ENCODE results near the gene UBL4A.
A peak's percentile ranks its signal among the peaks of the same experiment; 100 is the strongest.

DNA sequence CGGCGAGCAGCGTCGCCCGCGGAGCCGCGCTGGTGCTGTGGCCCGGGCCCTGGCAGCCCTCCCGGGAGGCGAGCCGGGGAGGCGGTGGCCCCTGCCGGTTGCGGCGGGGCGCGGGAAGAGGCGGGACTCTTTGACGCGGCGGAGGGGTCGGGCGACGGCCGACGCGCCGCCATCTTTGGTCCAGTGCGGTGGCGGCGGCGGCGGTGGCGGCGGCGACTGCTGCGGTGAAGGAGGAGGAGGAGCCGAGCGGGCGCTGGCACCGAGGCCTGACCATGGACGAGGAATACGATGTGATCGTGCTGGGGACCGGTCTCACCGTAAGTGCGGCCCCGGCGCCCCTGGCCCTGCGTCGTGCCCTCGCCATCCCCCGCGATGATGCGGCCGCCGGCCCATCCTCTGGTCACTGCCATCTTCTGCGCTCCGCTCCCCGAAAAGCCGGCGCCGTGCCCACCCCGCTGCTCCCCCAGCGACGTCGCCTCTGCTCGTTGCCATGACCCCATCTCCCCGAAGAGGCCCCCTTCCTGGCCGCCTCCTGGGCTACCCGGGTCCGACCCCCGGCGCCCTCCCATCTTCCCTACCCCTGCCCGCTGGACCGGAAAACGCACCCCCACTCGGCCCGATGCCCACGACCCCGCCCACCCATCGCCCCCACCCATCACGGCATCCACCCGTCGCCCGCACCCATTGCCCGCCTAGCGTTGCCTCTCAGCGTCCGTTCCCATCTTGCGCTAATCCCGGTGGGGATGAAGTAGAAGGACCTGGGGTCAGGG, 49.2 kb downstream of the UBL4A start, which contains the start of gene GDI1:
- TF ChIP-seq NFE2L1 (tag; IDR thresholded peaks at IDR 0.05; ENCODE audit: borderline replicate concordance, low read depth) (no peak), LCOR (CRISPR knock-in tag; IDR thresholded peaks at IDR 0.05) (no peak), RFX5 (IDR thresholded peaks at IDR 0.05; ENCODE audit: low read depth, low read length) (no peak), MAZ (CRISPR knock-in tag; conservative IDR thresholded peaks at IDR 0.05 in 1 of 2, IDR thresholded peaks at IDR 0.05 in 1 of 2) (peak in 1 of 2 experiments; percentile 58; a peak in 1 of 4 replicates), NFIX (CRISPR knock-in tag; IDR thresholded peaks at IDR 0.05; ENCODE audit: low read depth) (no peak), CBFB (CRISPR knock-in tag; IDR thresholded peaks at IDR 0.05) (no peak), SAP30 (IDR thresholded peaks at IDR 0.05; ENCODE audit: borderline replicate concordance, insufficient read depth, low read depth, low read length, poor library complexity, severe bottlenecking) (no peak), ZFP30 (CRISPR knock-in tag; IDR thresholded peaks at IDR 0.05; ENCODE audit: borderline replicate concordance) (no peak), CEBPB (tag; IDR thresholded peaks at IDR 0.05) (no peak), ZNF324 (CRISPR knock-in tag; IDR thresholded peaks at IDR 0.05) (no peak)
- TF ChIP-seq, protein P1, sequence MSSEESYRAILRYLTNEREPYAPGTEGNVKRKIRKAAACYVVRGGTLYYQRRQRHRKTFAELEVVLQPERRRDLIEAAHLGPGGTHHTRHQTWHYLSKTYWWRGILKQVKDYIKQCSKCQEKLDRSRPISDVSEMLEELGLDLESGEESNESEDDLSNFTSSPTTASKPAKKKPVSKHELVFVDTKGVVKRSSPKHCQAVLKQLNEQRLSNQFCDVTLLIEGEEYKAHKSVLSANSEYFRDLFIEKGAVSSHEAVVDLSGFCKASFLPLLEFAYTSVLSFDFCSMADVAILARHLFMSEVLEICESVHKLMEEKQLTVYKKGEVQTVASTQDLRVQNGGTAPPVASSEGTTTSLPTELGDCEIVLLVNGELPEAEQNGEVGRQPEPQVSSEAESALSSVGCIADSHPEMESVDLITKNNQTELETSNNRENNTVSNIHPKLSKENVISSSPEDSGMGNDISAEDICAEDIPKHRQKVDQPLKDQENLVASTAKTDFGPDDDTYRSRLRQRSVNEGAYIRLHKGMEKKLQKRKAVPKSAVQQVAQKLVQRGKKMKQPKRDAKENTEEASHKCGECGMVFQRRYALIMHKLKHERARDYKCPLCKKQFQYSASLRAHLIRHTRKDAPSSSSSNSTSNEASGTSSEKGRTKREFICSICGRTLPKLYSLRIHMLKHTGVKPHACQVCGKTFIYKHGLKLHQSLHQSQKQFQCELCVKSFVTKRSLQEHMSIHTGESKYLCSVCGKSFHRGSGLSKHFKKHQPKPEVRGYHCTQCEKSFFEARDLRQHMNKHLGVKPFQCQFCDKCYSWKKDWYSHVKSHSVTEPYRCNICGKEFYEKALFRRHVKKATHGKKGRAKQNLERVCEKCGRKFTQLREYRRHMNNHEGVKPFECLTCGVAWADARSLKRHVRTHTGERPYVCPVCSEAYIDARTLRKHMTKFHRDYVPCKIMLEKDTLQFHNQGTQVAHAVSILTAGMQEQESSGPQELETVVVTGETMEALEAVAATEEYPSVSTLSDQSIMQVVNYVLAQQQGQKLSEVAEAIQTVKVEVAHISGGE (CRISPR knock-in tag; IDR thresholded peaks at IDR 0.05), result no peak
- TF ChIP-seq, protein P2, sequence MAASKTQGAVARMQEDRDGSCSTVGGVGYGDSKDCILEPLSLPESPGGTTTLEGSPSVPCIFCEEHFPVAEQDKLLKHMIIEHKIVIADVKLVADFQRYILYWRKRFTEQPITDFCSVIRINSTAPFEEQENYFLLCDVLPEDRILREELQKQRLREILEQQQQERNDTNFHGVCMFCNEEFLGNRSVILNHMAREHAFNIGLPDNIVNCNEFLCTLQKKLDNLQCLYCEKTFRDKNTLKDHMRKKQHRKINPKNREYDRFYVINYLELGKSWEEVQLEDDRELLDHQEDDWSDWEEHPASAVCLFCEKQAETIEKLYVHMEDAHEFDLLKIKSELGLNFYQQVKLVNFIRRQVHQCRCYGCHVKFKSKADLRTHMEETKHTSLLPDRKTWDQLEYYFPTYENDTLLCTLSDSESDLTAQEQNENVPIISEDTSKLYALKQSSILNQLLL (CRISPR knock-in tag; IDR thresholded peaks at IDR 0.05; ENCODE audit: borderline replicate concordance), result no peak
- TF ChIP-seq, protein P3, sequence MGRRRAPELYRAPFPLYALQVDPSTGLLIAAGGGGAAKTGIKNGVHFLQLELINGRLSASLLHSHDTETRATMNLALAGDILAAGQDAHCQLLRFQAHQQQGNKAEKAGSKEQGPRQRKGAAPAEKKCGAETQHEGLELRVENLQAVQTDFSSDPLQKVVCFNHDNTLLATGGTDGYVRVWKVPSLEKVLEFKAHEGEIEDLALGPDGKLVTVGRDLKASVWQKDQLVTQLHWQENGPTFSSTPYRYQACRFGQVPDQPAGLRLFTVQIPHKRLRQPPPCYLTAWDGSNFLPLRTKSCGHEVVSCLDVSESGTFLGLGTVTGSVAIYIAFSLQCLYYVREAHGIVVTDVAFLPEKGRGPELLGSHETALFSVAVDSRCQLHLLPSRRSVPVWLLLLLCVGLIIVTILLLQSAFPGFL (CRISPR knock-in tag; IDR thresholded peaks at IDR 0.05), result no peak
- TF ChIP-seq, protein P4, sequence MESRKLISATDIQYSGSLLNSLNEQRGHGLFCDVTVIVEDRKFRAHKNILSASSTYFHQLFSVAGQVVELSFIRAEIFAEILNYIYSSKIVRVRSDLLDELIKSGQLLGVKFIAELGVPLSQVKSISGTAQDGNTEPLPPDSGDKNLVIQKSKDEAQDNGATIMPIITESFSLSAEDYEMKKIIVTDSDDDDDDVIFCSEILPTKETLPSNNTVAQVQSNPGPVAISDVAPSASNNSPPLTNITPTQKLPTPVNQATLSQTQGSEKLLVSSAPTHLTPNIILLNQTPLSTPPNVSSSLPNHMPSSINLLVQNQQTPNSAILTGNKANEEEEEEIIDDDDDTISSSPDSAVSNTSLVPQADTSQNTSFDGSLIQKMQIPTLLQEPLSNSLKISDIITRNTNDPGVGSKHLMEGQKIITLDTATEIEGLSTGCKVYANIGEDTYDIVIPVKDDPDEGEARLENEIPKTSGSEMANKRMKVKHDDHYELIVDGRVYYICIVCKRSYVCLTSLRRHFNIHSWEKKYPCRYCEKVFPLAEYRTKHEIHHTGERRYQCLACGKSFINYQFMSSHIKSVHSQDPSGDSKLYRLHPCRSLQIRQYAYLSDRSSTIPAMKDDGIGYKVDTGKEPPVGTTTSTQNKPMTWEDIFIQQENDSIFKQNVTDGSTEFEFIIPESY (CRISPR knock-in tag; IDR thresholded peaks at IDR 0.05), result no peak
